HL-60 (cell line): ENCODE results near the gene CLEC4A.

Source experiments
- DNase-seq, 2 experiments: peaks; one replicate each; pipeline ENCODE4 v3.0.0-alpha.2; 2010 to 2020; ENCODE audit warnings: low read depth in 1 of 2, low spot score in 1 of 2
- H3K27ac ChIP-seq: fragments of 250-450 bp; sonication (Bioruptor Pico); replicated peaks from 2 replicates; pipeline ENCODE4 v1.5.1; 2020; ENCODE audit warnings: mild to moderate bottlenecking, moderate library complexity
- H3K27me3 ChIP-seq: fragments of 250-450 bp; sonication (Bioruptor Pico); 2 replicates; pipeline ENCODE4 v1.5.1; 2021; ENCODE audit warnings: mild to moderate bottlenecking, moderate library complexity; ENCODE audit not compliant: insufficient read depth, poor library complexity, severe bottlenecking
- H3K4me3 ChIP-seq: replicated peaks from 2 replicates; pipeline ENCODE4 v1.5.1; 2011; ENCODE audit warnings: mild to moderate bottlenecking, control low read depth, low read length; ENCODE audit not compliant: insufficient read depth
- GABPA ChIP-seq: IDR thresholded peaks from 2 replicates; pipeline ENCODE4 v1.6.1; 2012; ENCODE audit warnings: low read depth
- POLR2AphosphoS5 ChIP-seq: IDR thresholded peaks from 2 replicates; pipeline ENCODE4 v1.6.1; 2012; ENCODE audit warnings: low read depth
- SPI1 ChIP-seq: IDR thresholded peaks from 2 replicates; pipeline ENCODE4 v1.6.1; 2012; ENCODE audit warnings: low read depth, mild to moderate bottlenecking, borderline replicate concordance
- long read RNA-seq: library from polyadenylated mRNA; unstranded; transcript quantifications from one replicate; pipeline ENCODE4 v2.0.0, GENCODE V29; 2020
- TF ChIP-seq, protein P1 (sequence below): IDR thresholded peaks from one replicate; pipeline ENCODE4 v1.5.1; 2011; ENCODE audit warnings: low read length, control low read depth, inconsistent platforms; ENCODE audit not compliant: insufficient read depth
- TF ChIP-seq, protein P2 (sequence below): IDR thresholded peaks from 2 replicates; pipeline ENCODE4 v1.6.1; 2012; ENCODE audit warnings: low read depth; ENCODE audit not compliant: insufficient replicate concordance

CLEC4A gene
- long read RNA-seq, result 0 reads

DNA sequence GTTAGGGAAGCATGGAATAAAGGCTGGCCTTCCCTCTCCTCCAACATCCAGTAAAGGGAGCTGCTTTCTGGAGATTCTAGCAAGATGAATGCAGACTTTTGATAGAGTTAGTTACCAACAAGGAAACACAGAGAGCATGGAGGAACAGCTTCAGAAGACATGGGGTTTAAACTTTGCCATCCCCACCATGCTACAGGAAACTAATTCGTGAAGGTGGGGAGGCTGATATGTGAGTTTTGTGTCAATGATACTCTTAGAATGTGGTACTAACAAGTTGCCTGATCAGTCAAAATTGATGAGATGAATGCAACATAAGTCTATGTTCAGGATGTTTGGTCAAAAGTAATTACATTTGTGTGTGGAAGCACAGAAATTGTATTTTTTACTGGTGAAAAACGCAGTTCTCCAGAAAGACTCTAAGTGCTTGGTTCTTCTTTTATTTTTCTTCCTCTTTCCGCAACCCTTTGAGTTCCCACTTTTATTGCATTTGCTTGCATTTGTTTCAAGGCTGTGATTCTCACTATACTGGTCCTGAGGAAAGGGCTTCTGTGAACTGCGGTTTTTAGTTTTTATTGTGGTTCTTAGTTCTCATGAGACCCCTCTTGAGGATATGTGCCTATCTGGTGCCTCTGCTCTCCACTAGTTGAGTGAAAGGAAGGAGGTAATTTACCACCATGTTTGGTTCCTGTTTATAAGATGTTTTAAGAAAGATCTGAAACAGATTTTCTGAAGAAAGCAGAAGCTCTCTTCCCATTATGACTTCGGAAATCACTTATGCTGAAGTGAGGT, at the start of gene CLEC4A:
Gene CLEC4A, plus strand, starts transcription at position 494 of the 789 bp plus-strand sequence. Its CDS starts 262 bp downstream, at position 756.
- no peak for TF ChIP-seq POLR2AphosphoS5
- peak; percentile 47; the same call in 1 of the 2 replicates for TF ChIP-seq SPI1
- TF ChIP-seq, protein P1, sequence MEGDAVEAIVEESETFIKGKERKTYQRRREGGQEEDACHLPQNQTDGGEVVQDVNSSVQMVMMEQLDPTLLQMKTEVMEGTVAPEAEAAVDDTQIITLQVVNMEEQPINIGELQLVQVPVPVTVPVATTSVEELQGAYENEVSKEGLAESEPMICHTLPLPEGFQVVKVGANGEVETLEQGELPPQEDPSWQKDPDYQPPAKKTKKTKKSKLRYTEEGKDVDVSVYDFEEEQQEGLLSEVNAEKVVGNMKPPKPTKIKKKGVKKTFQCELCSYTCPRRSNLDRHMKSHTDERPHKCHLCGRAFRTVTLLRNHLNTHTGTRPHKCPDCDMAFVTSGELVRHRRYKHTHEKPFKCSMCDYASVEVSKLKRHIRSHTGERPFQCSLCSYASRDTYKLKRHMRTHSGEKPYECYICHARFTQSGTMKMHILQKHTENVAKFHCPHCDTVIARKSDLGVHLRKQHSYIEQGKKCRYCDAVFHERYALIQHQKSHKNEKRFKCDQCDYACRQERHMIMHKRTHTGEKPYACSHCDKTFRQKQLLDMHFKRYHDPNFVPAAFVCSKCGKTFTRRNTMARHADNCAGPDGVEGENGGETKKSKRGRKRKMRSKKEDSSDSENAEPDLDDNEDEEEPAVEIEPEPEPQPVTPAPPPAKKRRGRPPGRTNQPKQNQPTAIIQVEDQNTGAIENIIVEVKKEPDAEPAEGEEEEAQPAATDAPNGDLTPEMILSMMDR, result no peak
- TF ChIP-seq GABPA, result no peak
- no peaks in the 10 kb centered on the region for H3K27me3 ChIP-seq
- DNase-seq, result peak in 1 of 2 experiments; percentile 50
- H3K4me3 ChIP-seq, result 0 out of 2 replicates have a peak within 1 kb of the TSS, but pooled peaks have one; percentile 0
- peak within 1 kb of the TSS; percentile 45 for H3K27ac ChIP-seq

DNA sequence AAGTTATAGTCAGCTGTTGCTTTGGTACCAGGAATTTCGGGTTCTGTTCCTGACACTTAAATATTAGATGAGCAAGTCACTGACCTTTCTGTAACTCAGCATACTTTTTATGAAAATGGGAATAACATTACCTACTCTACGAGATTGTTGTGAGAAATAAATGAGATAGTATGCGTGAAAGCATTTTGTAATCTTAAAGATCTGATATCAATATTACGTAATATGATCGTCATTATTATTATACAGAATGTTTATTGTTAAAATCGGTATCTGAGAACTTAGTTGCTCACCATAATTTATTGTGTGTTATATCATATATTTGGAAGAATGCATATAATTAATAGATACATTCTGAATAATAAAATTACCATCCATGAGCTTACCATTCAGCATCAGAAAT, 47.5 kb upstream of the CLEC4A start:
- DNase-seq, result no peak
- TF ChIP-seq POLR2AphosphoS5 (no peak), SPI1 (no peak), GABPA (no peak)
- TF ChIP-seq, protein P2, sequence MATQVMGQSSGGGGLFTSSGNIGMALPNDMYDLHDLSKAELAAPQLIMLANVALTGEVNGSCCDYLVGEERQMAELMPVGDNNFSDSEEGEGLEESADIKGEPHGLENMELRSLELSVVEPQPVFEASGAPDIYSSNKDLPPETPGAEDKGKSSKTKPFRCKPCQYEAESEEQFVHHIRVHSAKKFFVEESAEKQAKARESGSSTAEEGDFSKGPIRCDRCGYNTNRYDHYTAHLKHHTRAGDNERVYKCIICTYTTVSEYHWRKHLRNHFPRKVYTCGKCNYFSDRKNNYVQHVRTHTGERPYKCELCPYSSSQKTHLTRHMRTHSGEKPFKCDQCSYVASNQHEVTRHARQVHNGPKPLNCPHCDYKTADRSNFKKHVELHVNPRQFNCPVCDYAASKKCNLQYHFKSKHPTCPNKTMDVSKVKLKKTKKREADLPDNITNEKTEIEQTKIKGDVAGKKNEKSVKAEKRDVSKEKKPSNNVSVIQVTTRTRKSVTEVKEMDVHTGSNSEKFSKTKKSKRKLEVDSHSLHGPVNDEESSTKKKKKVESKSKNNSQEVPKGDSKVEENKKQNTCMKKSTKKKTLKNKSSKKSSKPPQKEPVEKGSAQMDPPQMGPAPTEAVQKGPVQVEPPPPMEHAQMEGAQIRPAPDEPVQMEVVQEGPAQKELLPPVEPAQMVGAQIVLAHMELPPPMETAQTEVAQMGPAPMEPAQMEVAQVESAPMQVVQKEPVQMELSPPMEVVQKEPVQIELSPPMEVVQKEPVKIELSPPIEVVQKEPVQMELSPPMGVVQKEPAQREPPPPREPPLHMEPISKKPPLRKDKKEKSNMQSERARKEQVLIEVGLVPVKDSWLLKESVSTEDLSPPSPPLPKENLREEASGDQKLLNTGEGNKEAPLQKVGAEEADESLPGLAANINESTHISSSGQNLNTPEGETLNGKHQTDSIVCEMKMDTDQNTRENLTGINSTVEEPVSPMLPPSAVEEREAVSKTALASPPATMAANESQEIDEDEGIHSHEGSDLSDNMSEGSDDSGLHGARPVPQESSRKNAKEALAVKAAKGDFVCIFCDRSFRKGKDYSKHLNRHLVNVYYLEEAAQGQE, result no peak
- TF ChIP-seq, protein P1, result no peak
- Histone ChIP-seq H3K27ac (0 out of 2 replicates have a peak overlapping the region, but pooled peaks have one; percentile 8), H3K27me3 (no peaks in the 10 kb centered on the region), H3K4me3 (no peak overlapping the region)

DNA sequence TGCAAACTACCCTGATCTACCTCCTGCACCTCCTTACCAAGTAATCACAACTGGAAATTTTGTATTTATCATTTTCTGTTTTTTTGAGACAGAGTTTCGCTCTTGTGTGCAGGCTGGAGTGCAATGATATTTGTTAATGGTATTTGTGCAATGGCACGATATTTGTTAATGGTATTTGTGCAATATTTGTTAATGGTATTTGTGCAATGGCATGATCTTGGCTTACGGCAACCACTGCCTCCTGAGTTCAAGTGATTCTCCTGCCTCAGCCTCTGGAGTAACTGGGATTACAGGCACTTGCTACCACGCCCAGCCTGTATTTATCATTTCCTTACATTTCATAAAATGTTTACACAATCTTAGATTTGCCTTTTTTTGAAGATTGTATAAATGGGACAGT, 47.1 kb upstream of the CLEC4A start:
- H3K27ac ChIP-seq, result 0 out of 2 replicates have a peak overlapping the region, but pooled peaks have one; percentile 8
- no peaks in the 10 kb centered on the region for H3K27me3 ChIP-seq
- DNase-seq, result peak in 1 of 2 experiments; percentile 42
- TF ChIP-seq GABPA, result no peak
- TF ChIP-seq, protein P2, result no peak
- TF ChIP-seq POLR2AphosphoS5, result no peak
- TF ChIP-seq, protein P1, result no peak
- no peak for TF ChIP-seq SPI1
- no peak overlapping the region for H3K4me3 ChIP-seq
